HepG2 (cell line): Measurements from ENCODE around the gene TUBG2. TPM values are rescaled to one million over a fixed set of nuclear protein-coding genes. Genes with fewer than 3 reads are reported as not detected.

Source experiments
- GZF1 ChIP-seq: sonication (generic); formaldehyde crosslinking; IDR thresholded peaks from 2 replicates; pipeline ENCODE4 v1.5.1; 2020; ENCODE audit warnings: mild to moderate bottlenecking, missing genetic modification reagents
- HNRNPLL ChIP-seq: fragments of 200-400 bp; formaldehyde crosslinking; IDR thresholded peaks from 2 replicates; pipeline ENCODE4 v1.6.1; 2017; ENCODE audit warnings: mild to moderate bottlenecking, low read depth, low read length; ENCODE audit not compliant: poor library complexity, severe bottlenecking
- KDM5A ChIP-seq: fragments of 200-600 bp; sonication (generic); IDR thresholded peaks from 2 replicates; pipeline ENCODE4 v1.7.0; 2018; ENCODE audit warnings: antibody characterized with exemption, mild to moderate bottlenecking, low read length, borderline replicate concordance
- NRL ChIP-seq: sonication (generic); formaldehyde crosslinking; IDR thresholded peaks from 2 replicates; pipeline ENCODE4 v1.5.0; 2020; ENCODE audit warnings: missing genetic modification reagents, mild to moderate bottlenecking, moderate library complexity, borderline replicate concordance
- SMYD3 ChIP-seq: sonication (generic); formaldehyde crosslinking; IDR thresholded peaks from 2 replicates; pipeline ENCODE4 v1.8.1; 2023; ENCODE audit warnings: mild to moderate bottlenecking, missing genetic modification reagents
- SP5 ChIP-seq: IDR thresholded peaks from 2 replicates; pipeline ENCODE4 v1.6.1; 2016; ENCODE audit warnings: low read depth, borderline replicate concordance
- SYNCRIP ChIP-seq: fragments of 200-400 bp; formaldehyde crosslinking; IDR thresholded peaks from 2 replicates; pipeline ENCODE4 v1.6.1; 2018; ENCODE audit warnings: mild to moderate bottlenecking, low read depth, low read length; ENCODE audit not compliant: insufficient read depth
- TBX2 ChIP-seq: sonication (generic); formaldehyde crosslinking; IDR thresholded peaks from 2 replicates; pipeline ENCODE4 v1.5.0; 2020; ENCODE audit warnings: missing genetic modification reagents, mild to moderate bottlenecking, borderline replicate concordance
- ZNF124 ChIP-seq: sonication (generic); formaldehyde crosslinking; IDR thresholded peaks from 2 replicates; pipeline ENCODE4 v1.4.0; 2020; ENCODE audit warnings: missing genetic modification reagents
- ZNF318 ChIP-seq: sonication (generic); formaldehyde crosslinking; IDR thresholded peaks from 2 replicates; pipeline ENCODE4 v1.4.0; 2020; ENCODE audit warnings: mild to moderate bottlenecking, missing genetic modification reagents
- ZNF7 ChIP-seq: IDR thresholded peaks from 2 replicates; pipeline ENCODE4 v1.6.1; 2016; ENCODE audit warnings: missing biosample characterization, missing genetic modification reagents
- ZSCAN25 ChIP-seq: sonication (generic); formaldehyde crosslinking; IDR thresholded peaks from 2 replicates; pipeline ENCODE4 v1.8.0; 2022; ENCODE audit warnings: mild to moderate bottlenecking, missing genetic modification reagents
- polyA plus RNA-seq, 8 experiments: library from polyadenylated mRNA; depleted of rRNA in 3 of 8; stranded (reverse) in 7 of 8; unstranded in 1 of 8; fragments of >200 nt; fragmentation: Illumina TruSeq in 4 of 8; extraction: Trizol in 4 of 8; gene quantifications; 2 replicates each; pipeline versions ENCODE4 v1.2.1 to v1.2.3, GENCODE V29; 2011 to 2016; ENCODE audit warnings: low read depth in 4 of 8, missing spikeins in 1 of 8, mixed read lengths in 1 of 8; ENCODE audit not compliant: insufficient read depth in 1 of 8
- total RNA-seq, 5 experiments: library from RNA; depleted of rRNA; stranded (reverse); fragments of >200 nt; fragmentation: Illumina TruSeq; extraction: Trizol; gene quantifications; 2 replicates each; pipeline ENCODE4 v1.2.3, GENCODE V29; 2016; ENCODE audit warnings: low read depth in 1 of 5
- TF ChIP-seq, protein P1 (sequence below): sonication (generic); formaldehyde crosslinking; IDR thresholded peaks from 2 replicates; pipeline ENCODE4 v1.8.0; 2022; ENCODE audit warnings: mild to moderate bottlenecking, missing genetic modification reagents
- TF ChIP-seq, protein P2 (sequence below): sonication (generic); formaldehyde crosslinking; IDR thresholded peaks from 2 replicates; pipeline ENCODE4 v1.4.0; 2020; ENCODE audit warnings: missing genetic modification reagents, low read depth, mild to moderate bottlenecking, borderline replicate concordance
- TF ChIP-seq, protein P3 (sequence below): sonication (generic); formaldehyde crosslinking; IDR thresholded peaks from 2 replicates; pipeline ENCODE4 v1.4.0; 2020; ENCODE audit warnings: missing genetic modification reagents

TUBG2 gene
- total and polyA plus RNA-seq, 2 of the 13 experiments (the other 11 are each of a cell fraction or from before 2014, with no cell fraction given) = 16.0 to 42.3 TPM

DNA sequence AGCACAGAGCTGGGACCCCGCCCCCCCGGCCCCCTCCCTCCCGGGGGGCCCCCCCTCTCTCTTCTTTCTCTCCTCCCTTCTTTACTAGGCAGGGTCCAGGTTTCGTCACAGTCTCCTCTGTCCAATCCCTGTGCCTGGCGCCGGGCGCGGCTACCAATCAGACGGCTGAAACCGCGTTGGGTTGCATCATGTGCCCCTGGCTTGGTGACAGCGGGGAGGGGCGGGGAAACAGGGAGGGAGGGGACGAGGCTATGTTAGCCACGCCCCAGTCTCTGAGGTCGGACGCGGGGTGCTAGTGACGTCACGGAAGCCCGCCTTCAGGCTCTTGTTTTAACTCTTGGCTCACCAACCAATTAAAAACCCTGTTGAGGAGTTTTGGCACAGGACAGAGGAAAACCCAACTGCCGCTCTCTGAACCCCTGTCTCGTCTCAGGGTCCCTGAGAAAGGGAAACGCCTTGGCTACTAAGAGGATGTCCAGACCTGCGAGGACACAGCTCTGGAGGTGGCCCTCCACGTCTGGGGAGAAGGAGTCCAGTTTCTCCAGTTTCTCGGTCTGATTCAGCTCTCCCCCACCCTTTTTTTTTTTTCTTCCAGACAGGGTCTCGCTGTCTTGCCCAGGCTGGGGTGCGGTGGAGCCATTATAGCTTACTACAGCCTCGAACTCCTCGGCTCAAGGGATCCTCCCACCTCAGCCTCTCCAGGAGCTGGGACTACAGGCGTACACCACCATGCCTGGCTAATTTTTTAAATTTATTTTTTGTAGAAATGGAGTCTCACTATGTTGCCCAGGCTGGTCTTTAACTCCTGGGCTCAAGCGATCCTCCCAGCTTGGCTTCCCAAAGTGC, 18.2 kb downstream of the TUBG2 start (continued):
- TF ChIP-seq ZNF318 (CRISPR knock-in tag) (no peak), SMYD3 (CRISPR knock-in tag) (no peak), SYNCRIP (no peak), SP5 (CRISPR knock-in tag) (peak; percentile 89), ZSCAN25 (CRISPR knock-in tag) (no peak), TBX2 (CRISPR knock-in tag) (peak; percentile 49), GZF1 (no peak), KDM5A (no peak), ZNF7 (CRISPR knock-in tag) (no peak), ZNF124 (CRISPR knock-in tag) (0 out of 2 replicates have a peak, but pooled peaks have one; percentile 3), NRL (CRISPR knock-in tag) (0 out of 2 replicates have a peak, but pooled peaks have one; percentile 4), HNRNPLL (no peak)
- TF ChIP-seq, protein P1, sequence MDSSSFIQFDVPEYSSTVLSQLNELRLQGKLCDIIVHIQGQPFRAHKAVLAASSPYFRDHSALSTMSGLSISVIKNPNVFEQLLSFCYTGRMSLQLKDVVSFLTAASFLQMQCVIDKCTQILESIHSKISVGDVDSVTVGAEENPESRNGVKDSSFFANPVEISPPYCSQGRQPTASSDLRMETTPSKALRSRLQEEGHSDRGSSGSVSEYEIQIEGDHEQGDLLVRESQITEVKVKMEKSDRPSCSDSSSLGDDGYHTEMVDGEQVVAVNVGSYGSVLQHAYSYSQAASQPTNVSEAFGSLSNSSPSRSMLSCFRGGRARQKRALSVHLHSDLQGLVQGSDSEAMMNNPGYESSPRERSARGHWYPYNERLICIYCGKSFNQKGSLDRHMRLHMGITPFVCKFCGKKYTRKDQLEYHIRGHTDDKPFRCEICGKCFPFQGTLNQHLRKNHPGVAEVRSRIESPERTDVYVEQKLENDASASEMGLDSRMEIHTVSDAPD = no peak
- TF ChIP-seq, protein P2, sequence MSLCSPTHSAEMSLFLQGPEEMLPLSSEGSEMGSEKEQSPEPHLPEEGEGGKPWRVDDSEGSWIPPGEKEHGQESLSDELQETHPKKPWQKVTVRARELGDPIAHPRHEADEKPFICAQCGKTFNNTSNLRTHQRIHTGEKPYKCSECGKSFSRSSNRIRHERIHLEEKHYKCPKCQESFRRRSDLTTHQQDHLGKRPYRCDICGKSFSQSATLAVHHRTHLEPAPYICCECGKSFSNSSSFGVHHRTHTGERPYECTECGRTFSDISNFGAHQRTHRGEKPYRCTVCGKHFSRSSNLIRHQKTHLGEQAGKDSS (CRISPR knock-in tag) = no peak
- TF ChIP-seq, protein P3, sequence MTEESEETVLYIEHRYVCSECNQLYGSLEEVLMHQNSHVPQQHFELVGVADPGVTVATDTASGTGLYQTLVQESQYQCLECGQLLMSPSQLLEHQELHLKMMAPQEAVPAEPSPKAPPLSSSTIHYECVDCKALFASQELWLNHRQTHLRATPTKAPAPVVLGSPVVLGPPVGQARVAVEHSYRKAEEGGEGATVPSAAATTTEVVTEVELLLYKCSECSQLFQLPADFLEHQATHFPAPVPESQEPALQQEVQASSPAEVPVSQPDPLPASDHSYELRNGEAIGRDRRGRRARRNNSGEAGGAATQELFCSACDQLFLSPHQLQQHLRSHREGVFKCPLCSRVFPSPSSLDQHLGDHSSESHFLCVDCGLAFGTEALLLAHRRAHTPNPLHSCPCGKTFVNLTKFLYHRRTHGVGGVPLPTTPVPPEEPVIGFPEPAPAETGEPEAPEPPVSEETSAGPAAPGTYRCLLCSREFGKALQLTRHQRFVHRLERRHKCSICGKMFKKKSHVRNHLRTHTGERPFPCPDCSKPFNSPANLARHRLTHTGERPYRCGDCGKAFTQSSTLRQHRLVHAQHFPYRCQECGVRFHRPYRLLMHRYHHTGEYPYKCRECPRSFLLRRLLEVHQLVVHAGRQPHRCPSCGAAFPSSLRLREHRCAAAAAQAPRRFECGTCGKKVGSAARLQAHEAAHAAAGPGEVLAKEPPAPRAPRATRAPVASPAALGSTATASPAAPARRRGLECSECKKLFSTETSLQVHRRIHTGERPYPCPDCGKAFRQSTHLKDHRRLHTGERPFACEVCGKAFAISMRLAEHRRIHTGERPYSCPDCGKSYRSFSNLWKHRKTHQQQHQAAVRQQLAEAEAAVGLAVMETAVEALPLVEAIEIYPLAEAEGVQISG = no peak
